Measurements from ENCODE around the gene FAM114A1.

FAM114A1 gene

DNA sequence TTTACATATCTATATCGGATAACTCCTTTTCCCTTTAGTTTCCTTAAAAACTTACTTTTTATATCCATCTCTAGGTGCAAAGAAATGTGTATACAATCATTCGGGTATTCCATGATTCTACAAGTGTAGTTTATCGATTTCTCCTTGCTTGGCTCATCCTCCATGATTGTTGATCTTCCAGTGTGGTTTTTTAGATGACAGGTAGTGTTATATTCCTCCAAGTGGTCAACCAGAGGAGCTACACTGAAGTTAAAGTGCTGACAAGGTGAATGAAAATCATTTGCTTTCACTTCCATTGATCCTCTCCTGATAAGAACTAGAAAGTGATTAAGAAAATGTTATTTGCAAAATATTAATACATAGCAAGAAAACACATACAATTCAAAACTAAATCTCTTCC lies 126.1 kb downstream of the FAM114A1 start:
- Histone ChIP-seq H3K27me3 (ENCODE audit: insufficient read depth, low read length, poor library complexity, severe bottlenecking) (no peaks in the 10 kb centered on the region), H4K20me1 (ENCODE audit: insufficient read depth, low read length, poor library complexity, severe bottlenecking) (no peaks in the 10 kb centered on the region), H2AFZ (ENCODE audit: low read length) (no peak overlapping the region), H3K4me2 (ENCODE audit: low read depth, low read length, poor library complexity, severe bottlenecking) (no peak overlapping the region), H3F3A (ENCODE audit: low read depth) (no peaks in the 10 kb centered on the region), H3K4me3 (ENCODE audit: low read length, poor library complexity, severe bottlenecking) (no peak overlapping the region), H3K4me1 (ENCODE audit: insufficient read depth, low read length, poor library complexity, severe bottlenecking) (no peaks in the 10 kb centered on the region), H3K9me3 (ENCODE audit: insufficient read depth, low read depth, low read length) (no peaks in the 10 kb centered on the region), H3K9me2 (replicated peaks; ENCODE audit: low read depth, low read length) (no peaks in the 10 kb centered on the region), H3K9ac (ENCODE audit: low read depth, low read length, poor library complexity, severe bottlenecking) (no peak overlapping the region), H3K79me2 (ENCODE audit: insufficient read depth, low read length) (no peaks in the 10 kb centered on the region), H3K36me3 (ENCODE audit: insufficient read depth, low read length) (no peaks in the 10 kb centered on the region)
- no peak for TF ChIP-seq EZH2phosphoT487 (IDR thresholded peaks at IDR 0.05; ENCODE audit: borderline replicate concordance)
- TF ChIP-seq, protein P1, sequence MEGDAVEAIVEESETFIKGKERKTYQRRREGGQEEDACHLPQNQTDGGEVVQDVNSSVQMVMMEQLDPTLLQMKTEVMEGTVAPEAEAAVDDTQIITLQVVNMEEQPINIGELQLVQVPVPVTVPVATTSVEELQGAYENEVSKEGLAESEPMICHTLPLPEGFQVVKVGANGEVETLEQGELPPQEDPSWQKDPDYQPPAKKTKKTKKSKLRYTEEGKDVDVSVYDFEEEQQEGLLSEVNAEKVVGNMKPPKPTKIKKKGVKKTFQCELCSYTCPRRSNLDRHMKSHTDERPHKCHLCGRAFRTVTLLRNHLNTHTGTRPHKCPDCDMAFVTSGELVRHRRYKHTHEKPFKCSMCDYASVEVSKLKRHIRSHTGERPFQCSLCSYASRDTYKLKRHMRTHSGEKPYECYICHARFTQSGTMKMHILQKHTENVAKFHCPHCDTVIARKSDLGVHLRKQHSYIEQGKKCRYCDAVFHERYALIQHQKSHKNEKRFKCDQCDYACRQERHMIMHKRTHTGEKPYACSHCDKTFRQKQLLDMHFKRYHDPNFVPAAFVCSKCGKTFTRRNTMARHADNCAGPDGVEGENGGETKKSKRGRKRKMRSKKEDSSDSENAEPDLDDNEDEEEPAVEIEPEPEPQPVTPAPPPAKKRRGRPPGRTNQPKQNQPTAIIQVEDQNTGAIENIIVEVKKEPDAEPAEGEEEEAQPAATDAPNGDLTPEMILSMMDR (conservative IDR thresholded peaks at IDR 0.05; ENCODE audit: low read length): peak; percentile 60

DNA sequence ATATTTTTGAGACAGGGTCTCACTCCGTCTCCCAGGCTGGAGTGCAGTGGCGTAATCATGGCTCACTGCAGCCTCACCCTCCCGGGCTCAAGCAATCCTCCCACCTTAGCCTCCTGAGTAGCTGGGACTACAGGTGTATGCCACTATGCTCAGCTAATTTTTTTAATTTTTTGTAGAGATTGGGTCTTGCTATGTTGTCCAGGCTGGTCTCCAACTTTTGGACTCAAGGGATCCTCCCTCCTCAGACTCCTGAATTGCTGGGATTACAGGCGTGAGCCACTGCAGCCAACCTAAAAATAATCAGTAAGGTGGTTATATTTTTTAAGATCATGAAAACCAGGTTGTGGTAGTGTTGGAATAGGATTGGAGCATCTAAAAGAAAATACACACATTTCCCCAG lies 126.5 kb downstream of the FAM114A1 start:
- no peaks in the 10 kb centered on the region for H3K79me2 ChIP-seq (ENCODE audit: insufficient read depth, low read length)
- H4K20me1 ChIP-seq (ENCODE audit: insufficient read depth, low read length, poor library complexity, severe bottlenecking): no peaks in the 10 kb centered on the region
- H3F3A ChIP-seq (ENCODE audit: low read depth): no peaks in the 10 kb centered on the region
- TF ChIP-seq, protein P1 (conservative IDR thresholded peaks at IDR 0.05; ENCODE audit: low read length): no peak
- no peak for TF ChIP-seq EZH2phosphoT487 (IDR thresholded peaks at IDR 0.05; ENCODE audit: borderline replicate concordance)
- no peak overlapping the region for H3K9ac ChIP-seq (ENCODE audit: low read depth, low read length, poor library complexity, severe bottlenecking)
- H3K9me3 ChIP-seq (ENCODE audit: insufficient read depth, low read depth, low read length): no peaks in the 10 kb centered on the region
- no peaks in the 10 kb centered on the region for H3K9me2 ChIP-seq (replicated peaks; ENCODE audit: low read depth, low read length)
- no peaks in the 10 kb centered on the region for H3K4me1 ChIP-seq (ENCODE audit: insufficient read depth, low read length, poor library complexity, severe bottlenecking)
- no peak overlapping the region for H3K4me3 ChIP-seq (ENCODE audit: low read length, poor library complexity, severe bottlenecking)
- H3K36me3 ChIP-seq (ENCODE audit: insufficient read depth, low read length): no peaks in the 10 kb centered on the region
- no peaks in the 10 kb centered on the region for H3K27me3 ChIP-seq (ENCODE audit: insufficient read depth, low read length, poor library complexity, severe bottlenecking)
- no peak overlapping the region for H3K4me2 ChIP-seq (ENCODE audit: low read depth, low read length, poor library complexity, severe bottlenecking)
- no peak overlapping the region for H2AFZ ChIP-seq (ENCODE audit: low read length)
